HG02884 (cell line): ENCODE data around the gene ASB12.

Source experiments
- ATAC-seq: cut with Tn5 transposase; IDR thresholded peaks from one replicate; pipeline ENCODE4 v1.9.1; 2021; ENCODE audit warnings: mild to moderate bottlenecking, moderate library complexity; ENCODE audit not compliant: unreplicated experiment

ASB12 gene

GRCh38 chrX:64187762-64188150, 42.7 kb downstream of the ASB12 start:
- ATAC-seq = no peak

- ATAC-seq = no peak
Measured at GRCh38 chrX:64186974-64187761, 43.2 kb downstream of the ASB12 start.

GRCh38 chrX:64184396-64184795, 46.0 kb downstream of the ASB12 start:
- ATAC-seq = no peak

- ATAC-seq = no peak
Measured at GRCh38 chrX:64182208-64182607, 48.2 kb downstream of the ASB12 start.

GRCh38 chrX:64176876-64177275, 53.5 kb downstream of the ASB12 start:
- ATAC-seq = no peak
